Osteocyte (in vitro differentiated cells): ENCODE data around the gene SSTR5. TPM values are rescaled to one million over a fixed set of nuclear protein-coding genes. Genes with fewer than 3 reads are reported as not detected.

Experiments
- DNase-seq: peaks from one replicate; pipeline ENCODE4 v3.0.0; 2021; ENCODE audit warnings: mixed read lengths; ENCODE audit not compliant: unreplicated experiment; ENCODE audit errors: extremely low spot score
- H3K27ac Mint-ChIP-seq: one replicate; pipeline ENCODE4 v1.8.0; 2021; ENCODE audit warnings: mild to moderate bottlenecking, mixed read lengths; ENCODE audit not compliant: unreplicated experiment
- H3K27me3 Mint-ChIP-seq: one replicate; pipeline ENCODE4 v1.8.0; 2021; ENCODE audit warnings: mixed read lengths; ENCODE audit not compliant: unreplicated experiment
- H3K36me3 Mint-ChIP-seq: one replicate; pipeline ENCODE4 v1.8.0; 2021; ENCODE audit warnings: mixed read lengths; ENCODE audit not compliant: unreplicated experiment
- H3K4me1 Mint-ChIP-seq: one replicate; pipeline ENCODE4 v1.8.0; 2021; ENCODE audit warnings: mixed read lengths; ENCODE audit not compliant: unreplicated experiment
- H3K4me3 Mint-ChIP-seq: one replicate; pipeline ENCODE4 v1.8.0; 2021; ENCODE audit warnings: mild to moderate bottlenecking, moderate library complexity, mixed read lengths; ENCODE audit not compliant: unreplicated experiment
- H3K9me3 Mint-ChIP-seq: one replicate; pipeline ENCODE4 v1.8.0; 2021; ENCODE audit warnings: mixed read lengths; ENCODE audit not compliant: unreplicated experiment
- CTCF ChIP-seq: fragments of 200-600 bp; sonication (generic); IDR thresholded peaks from 2 replicates; pipeline ENCODE4 v1.5.0; 2021; ENCODE audit warnings: antibody characterized with exemption, mild to moderate bottlenecking, moderate library complexity
- total RNA-seq: library from RNA; stranded (reverse); gene quantifications from 2 replicates; pipeline ENCODE4 v1.2.1, GENCODE V29; 2021

The SSTR5 gene
- total RNA-seq, 1 donor from 2014 or later: not detected

DNA sequence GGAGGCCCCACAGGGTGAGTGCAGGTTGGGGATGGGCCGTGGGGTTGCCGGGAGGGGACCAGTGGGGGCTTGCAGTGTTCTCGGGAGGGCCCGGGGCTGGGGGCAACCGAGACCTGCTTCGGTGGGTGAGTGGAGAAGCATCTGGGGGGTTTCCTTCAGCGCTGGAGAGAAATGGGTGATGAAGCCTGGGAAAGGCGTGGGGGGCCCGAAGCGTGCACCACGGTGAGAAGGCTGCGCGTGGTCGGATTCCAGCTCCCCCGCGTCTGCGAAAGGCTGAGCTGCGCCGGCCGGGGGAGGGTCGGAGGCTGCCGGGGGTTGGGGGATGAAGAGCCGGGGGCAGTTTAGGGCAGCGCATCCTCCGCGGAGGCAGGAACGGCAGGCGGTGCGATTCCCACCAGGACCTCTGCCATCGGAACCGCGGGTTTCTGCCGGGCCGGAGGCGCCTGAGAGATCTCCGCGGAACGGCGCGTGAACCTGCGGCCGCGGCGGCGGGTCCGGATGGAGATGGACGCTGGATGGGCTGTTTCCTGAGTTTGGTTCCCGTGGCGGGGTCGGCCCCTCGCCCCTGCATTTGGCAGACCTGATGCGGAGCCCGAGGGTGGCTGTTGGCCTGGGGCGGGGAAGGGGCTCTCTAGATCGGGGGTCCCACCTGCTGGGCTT is 6.9 kb upstream of the SSTR5 start:
- peaks cover 6% of the 10 kb centered on the region for H3K27me3 Mint-ChIP-seq
- peaks cover 2% of the 10 kb centered on the region for H3K4me1 Mint-ChIP-seq
- no peaks in the 10 kb centered on the region for H3K9me3 Mint-ChIP-seq
- no peak for TF ChIP-seq CTCF
- DNase-seq: no peak
- no peak overlapping the region for H3K27ac Mint-ChIP-seq
- no peak overlapping the region for H3K4me3 Mint-ChIP-seq
- H3K36me3 Mint-ChIP-seq: no peaks in the 10 kb centered on the region

GRCh38 chr16:1066584-1067172 is 5.9 kb upstream of the SSTR5 start:
- Mint-ChIP-seq H3K27ac (no peak overlapping the region), H3K9me3 (no peaks in the 10 kb centered on the region), H3K27me3 (peaks cover 6% of the 10 kb centered on the region), H3K4me1 (peaks cover 2% of the 10 kb centered on the region), H3K36me3 (no peaks in the 10 kb centered on the region), H3K4me3 (no peak overlapping the region)
- DNase-seq: no peak
- no peak for TF ChIP-seq CTCF

DNA sequence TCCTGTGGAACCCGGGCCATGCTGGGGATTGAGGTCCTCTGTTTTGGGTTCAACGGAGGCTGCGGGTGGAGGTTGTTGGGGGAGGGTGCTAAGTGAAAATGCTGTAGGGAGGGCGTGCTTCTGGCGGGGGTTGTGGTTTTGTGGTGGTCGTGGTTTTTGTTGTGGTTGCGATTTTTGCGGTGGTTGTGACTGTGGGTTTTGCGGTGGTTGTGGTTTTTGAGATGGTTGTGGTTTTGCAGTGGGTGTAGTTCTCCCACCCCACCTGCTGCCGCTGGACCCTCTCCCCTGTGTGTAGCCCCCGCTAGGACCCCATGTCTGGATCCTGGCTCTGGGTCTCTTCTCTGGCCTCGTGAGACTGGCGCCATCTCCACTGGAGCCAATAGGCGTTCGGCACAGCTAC is 4.9 kb upstream of the SSTR5 start:
- H3K9me3 Mint-ChIP-seq: no peaks in the 10 kb centered on the region
- no peak overlapping the region for H3K27ac Mint-ChIP-seq
- H3K4me3 Mint-ChIP-seq: no peak overlapping the region
- TF ChIP-seq CTCF: no peak
- H3K4me1 Mint-ChIP-seq: peaks cover 2% of the 10 kb centered on the region
- H3K27me3 Mint-ChIP-seq: peaks cover 12% of the 10 kb centered on the region
- DNase-seq: no peak
- H3K36me3 Mint-ChIP-seq: no peaks in the 10 kb centered on the region

- no peak overlapping the region for H3K27ac Mint-ChIP-seq
- no peak for DNase-seq
- peaks cover 2% of the 10 kb centered on the region for H3K4me1 Mint-ChIP-seq
- peaks cover 12% of the 10 kb centered on the region for H3K27me3 Mint-ChIP-seq
- H3K9me3 Mint-ChIP-seq: no peaks in the 10 kb centered on the region
- no peaks in the 10 kb centered on the region for H3K36me3 Mint-ChIP-seq
- no peak overlapping the region for H3K4me3 Mint-ChIP-seq
- no peak for TF ChIP-seq CTCF
Observed at GRCh38 chr16:1068451-1068850, 4.1 kb upstream of the SSTR5 start.

GRCh38 chr16:1069154-1069553 is 3.4 kb upstream of the SSTR5 start:
- Mint-ChIP-seq H3K9me3 (no peaks in the 10 kb centered on the region), H3K27ac (no peak overlapping the region), H3K36me3 (no peaks in the 10 kb centered on the region), H3K4me1 (peaks cover 2% of the 10 kb centered on the region), H3K27me3 (peaks cover 12% of the 10 kb centered on the region), H3K4me3 (no peak overlapping the region)
- TF ChIP-seq CTCF: no peak
- DNase-seq: no peak
